Measurements from ENCODE around the gene SYNJ2. TPM values are rescaled to one million over a fixed set of nuclear protein-coding genes. Genes with fewer than 3 reads are reported as not detected.

Gene SYNJ2
- total and polyA plus RNA-seq, 2 donors (not counting 3 experiments of a cell fraction or from before 2014, with no cell fraction given), result 35.1 to 78.2 TPM

DNA sequence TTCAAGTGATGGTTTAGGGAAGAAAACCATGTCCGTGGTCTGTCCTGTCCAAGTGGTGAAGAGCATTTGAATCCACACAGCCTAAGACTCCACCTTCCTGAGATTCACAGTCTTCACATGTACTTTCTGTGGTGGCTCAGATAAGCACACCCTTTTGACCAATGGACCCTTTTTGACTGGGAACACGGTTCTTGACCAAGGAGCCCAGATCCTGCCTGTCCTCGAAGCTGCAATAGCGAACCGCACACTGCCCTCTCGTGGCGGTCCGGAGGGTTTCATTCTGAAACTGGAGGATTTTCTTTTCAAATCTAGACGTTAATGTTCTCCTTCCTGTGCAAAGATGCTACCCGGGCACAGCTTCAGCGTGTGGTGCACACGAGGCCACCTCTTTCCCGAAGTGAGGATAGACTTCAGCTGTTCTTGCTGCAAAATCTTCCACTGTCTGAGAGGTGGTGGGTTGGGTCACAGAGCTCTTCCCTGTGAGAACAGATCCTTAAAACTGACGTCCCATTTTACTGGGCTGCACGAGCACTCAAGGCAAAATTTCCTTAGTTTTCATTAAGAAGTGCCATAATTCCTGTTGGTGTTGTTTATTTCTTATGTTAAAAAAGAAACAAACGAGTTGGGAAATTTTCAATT, 90.5 kb downstream of the SYNJ2 start:
- no peaks in the 10 kb centered on the region for H3K9me3 ChIP-seq (replicated peaks; ENCODE audit: control insufficient read depth, insufficient read depth, low read length)
- TF ChIP-seq, protein P1, sequence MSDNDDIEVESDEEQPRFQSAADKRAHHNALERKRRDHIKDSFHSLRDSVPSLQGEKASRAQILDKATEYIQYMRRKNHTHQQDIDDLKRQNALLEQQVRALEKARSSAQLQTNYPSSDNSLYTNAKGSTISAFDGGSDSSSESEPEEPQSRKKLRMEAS (IDR thresholded peaks at IDR 0.05; ENCODE audit: insufficient read depth, insufficient read length), result no peak
- TF ChIP-seq JUN (IDR thresholded peaks at IDR 0.05; ENCODE audit: borderline replicate concordance, insufficient read depth, insufficient read length, low read depth), result no peak
- TF ChIP-seq POLR2A (IDR thresholded peaks at IDR 0.05; ENCODE audit: low read depth, low read length), result no peak
- TF ChIP-seq EZH2 (IDR thresholded peaks at IDR 0.05; ENCODE audit: borderline replicate concordance, low read depth, low read length, severe bottlenecking), result no peak
- no peak for TF ChIP-seq GATA2 (IDR thresholded peaks at IDR 0.05; ENCODE audit: insufficient read depth, insufficient read length, low read depth, low read length)
- no peak for TF ChIP-seq POLR2AphosphoS5 (IDR thresholded peaks at IDR 0.05; ENCODE audit: insufficient read depth, low read depth, low read length)
- no peak for TF ChIP-seq FOS (IDR thresholded peaks at IDR 0.05; ENCODE audit: borderline replicate concordance, insufficient read depth, low read length)
- TF ChIP-seq, protein P2, sequence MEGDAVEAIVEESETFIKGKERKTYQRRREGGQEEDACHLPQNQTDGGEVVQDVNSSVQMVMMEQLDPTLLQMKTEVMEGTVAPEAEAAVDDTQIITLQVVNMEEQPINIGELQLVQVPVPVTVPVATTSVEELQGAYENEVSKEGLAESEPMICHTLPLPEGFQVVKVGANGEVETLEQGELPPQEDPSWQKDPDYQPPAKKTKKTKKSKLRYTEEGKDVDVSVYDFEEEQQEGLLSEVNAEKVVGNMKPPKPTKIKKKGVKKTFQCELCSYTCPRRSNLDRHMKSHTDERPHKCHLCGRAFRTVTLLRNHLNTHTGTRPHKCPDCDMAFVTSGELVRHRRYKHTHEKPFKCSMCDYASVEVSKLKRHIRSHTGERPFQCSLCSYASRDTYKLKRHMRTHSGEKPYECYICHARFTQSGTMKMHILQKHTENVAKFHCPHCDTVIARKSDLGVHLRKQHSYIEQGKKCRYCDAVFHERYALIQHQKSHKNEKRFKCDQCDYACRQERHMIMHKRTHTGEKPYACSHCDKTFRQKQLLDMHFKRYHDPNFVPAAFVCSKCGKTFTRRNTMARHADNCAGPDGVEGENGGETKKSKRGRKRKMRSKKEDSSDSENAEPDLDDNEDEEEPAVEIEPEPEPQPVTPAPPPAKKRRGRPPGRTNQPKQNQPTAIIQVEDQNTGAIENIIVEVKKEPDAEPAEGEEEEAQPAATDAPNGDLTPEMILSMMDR (IDR thresholded peaks at IDR 0.05; ENCODE audit: extremely low read depth in 1 of 2, insufficient read depth in 1 of 2, low read depth in 1 of 2, low read length in 2 of 2), result peak; percentile 76 to 86
- no peaks in the 10 kb centered on the region for H3K27me3 ChIP-seq (ENCODE audit: control insufficient read depth in 2 of 2, insufficient read depth in 2 of 2, low read length in 2 of 2)
- peak overlapping the region; percentile 34 for H3K27ac ChIP-seq (ENCODE audit: insufficient read depth, low read depth, low read length)
- dilution Hi-C loops (cut with MboI; ENCODE audit: extremely low pct_ligation_motif_present, low sequenced_read_pairs) (no loop called here), intact Hi-C loops (cut with micrococcal nuclease) (loop anchor here (2.0 kb wide), 1 partner anchor 137 kb away; no protein-coding TSS in a partner anchor)
- H3K79me2 ChIP-seq (ENCODE audit: control insufficient read depth, insufficient read depth, low read length), result peaks cover 6% of the 10 kb centered on the region
- FAIRE-seq (peak; percentile 71), DNase-seq (ENCODE audit: low read depth, low spot score) (peak; percentile 76)
- H3K4me2 ChIP-seq (ENCODE audit: insufficient read depth, low read length), result no peak overlapping the region
- no peak overlapping the region for H3K9ac ChIP-seq (replicated peaks; ENCODE audit: extremely low read depth, insufficient read depth, low read length)
- H2AFZ ChIP-seq (ENCODE audit: low read depth, low read length), result no peak overlapping the region
- H3K36me3 ChIP-seq (ENCODE audit: control insufficient read depth in 2 of 2, extremely low read depth in 1 of 2, insufficient read depth in 2 of 2, low read length in 2 of 2), result peaks cover 7 to 24% of the 10 kb centered on the region in 2 experiments
- ChIA-PET POLR2A (no interaction called here), CTCF (interaction anchor here (0.6 to 8.4 kb wide), 35 partner anchors 11 to 316 kb away, joined by 3 to 83 read pairs (median 5); partner anchors contain the start of gene SYNJ2)
- no peak overlapping the region for H3K4me3 ChIP-seq (replicated peaks in 1 of 3; ENCODE audit: insufficient read depth in 1 of 3, low read depth in 1 of 3, low read length in 3 of 3)
- no peaks in the 10 kb centered on the region for H4K20me1 ChIP-seq (replicated peaks; ENCODE audit: control insufficient read depth, extremely low read depth, insufficient read depth, low read length)
- H3K4me1 ChIP-seq (ENCODE audit: control insufficient read depth, extremely low read depth, insufficient read depth, low read length), result peaks cover 38% of the 10 kb centered on the region
- no peaks in the 10 kb centered on the region for H3K9me1 ChIP-seq (replicated peaks; ENCODE audit: control insufficient read depth, extremely low read depth, insufficient read depth, low read length)
- BruUV-seq (replicated peaks), result no TSS peak
